HEK293T (cell line): ENCODE measurements around the gene HAPLN2.

Source experiments
- CTCF ChIA-PET: fragments of 350-600 bp; formaldehyde crosslinking; extraction: SDS; loops from one replicate; lab custom pipeline; 2021; ENCODE audit warnings: antibody characterized with exemption, inconsistent platforms; lab: Yijun Ruan, JAX
- POLR2A ChIA-PET: fragments of 350-600 bp; formaldehyde crosslinking; extraction: SDS; loops from one replicate; lab custom pipeline; 2020; ENCODE audit warnings: antibody characterized with exemption, inconsistent platforms; lab: Yijun Ruan, JAX
- DNase-seq: peaks from one replicate; pipeline ENCODE4 v3.0.0; 2012; ENCODE audit warnings: mixed read lengths; ENCODE audit errors: extremely low spot score
- BHLHE40 ChIP-seq: fragments of 450-650 bp; IDR thresholded peaks from 2 replicates; pipeline ENCODE4 v1.6.1; 2016; ENCODE audit warnings: mild to moderate bottlenecking, moderate library complexity, borderline replicate concordance
- CTBP1 ChIP-seq: fragments of 450-650 bp; IDR thresholded peaks from 2 replicates; pipeline ENCODE4 v1.6.1; 2016; ENCODE audit warnings: borderline replicate concordance
- ELF4 ChIP-seq: fragments of 450-650 bp; IDR thresholded peaks from 2 replicates; pipeline ENCODE4 v1.6.1; 2017; ENCODE audit warnings: antibody characterized with exemption
- FOXA1 ChIP-seq: fragments of 450-650 bp; IDR thresholded peaks from 2 replicates; pipeline ENCODE4 v1.6.1; 2016; ENCODE audit warnings: mild to moderate bottlenecking
- FOXK2 ChIP-seq: fragments of 450-650 bp; IDR thresholded peaks from 2 replicates; pipeline ENCODE4 v1.6.1; 2016; ENCODE audit warnings: mild to moderate bottlenecking
- FOXM1 ChIP-seq: fragments of 450-650 bp; IDR thresholded peaks from 2 replicates; pipeline ENCODE4 v1.6.1; 2017; ENCODE audit warnings: mild to moderate bottlenecking, borderline replicate concordance
- HDGF ChIP-seq: fragments of 450-650 bp; IDR thresholded peaks from 2 replicates; pipeline ENCODE4 v1.6.1; 2017; ENCODE audit warnings: antibody characterized with exemption, borderline replicate concordance
- L3MBTL2 ChIP-seq: fragments of 450-650 bp; conservative IDR thresholded peaks from 2 replicates; pipeline ENCODE4 v1.6.1; 2016; ENCODE audit warnings: mild to moderate bottlenecking
- LEF1 ChIP-seq: fragments of 450-650 bp; IDR thresholded peaks from 2 replicates; pipeline ENCODE4 v1.6.1; 2017; ENCODE audit warnings: mild to moderate bottlenecking, borderline replicate concordance
- NFRKB ChIP-seq: fragments of 450-650 bp; IDR thresholded peaks from 2 replicates; pipeline ENCODE4 v1.6.1; 2016; ENCODE audit warnings: mild to moderate bottlenecking, moderate library complexity
- PKNOX1 ChIP-seq: fragments of 450-650 bp; IDR thresholded peaks from 2 replicates; pipeline ENCODE4 v1.6.1; 2016
- SP1 ChIP-seq: fragments of 450-650 bp; IDR thresholded peaks from 2 replicates; pipeline ENCODE4 v1.6.1; 2017
- SUZ12 ChIP-seq: fragments of 450-650 bp; IDR thresholded peaks from 2 replicates; pipeline ENCODE4 v1.6.1; 2016; ENCODE audit warnings: mild to moderate bottlenecking
- TARDBP ChIP-seq: fragments of 450-650 bp; IDR thresholded peaks from 2 replicates; pipeline ENCODE4 v1.6.1; 2016
- ZNF384 ChIP-seq: fragments of 450-650 bp; IDR thresholded peaks from 2 replicates; pipeline ENCODE4 v1.6.1; 2016

HAPLN2 gene

GRCh38 chr1:156594190-156594589 is 25.0 kb upstream of the HAPLN2 start:
- DNase-seq: no peak
- ChIA-PET CTCF (interaction anchor here (1.1 to 1.7 kb wide), 3 partner anchors 8 to 30 kb away, joined by 5 to 8 read pairs (median 5); no protein-coding TSS in a partner anchor), POLR2A (interaction anchor here (0.5 to 4.3 kb wide), 10 partner anchors 10 to 137 kb away, joined by 3 to 33 read pairs (median 3); partner anchors contain the start of gene HAPLN2)
- TF ChIP-seq FOXK2 (no peak), TARDBP (no peak), ZNF384 (no peak)

- CTCF ChIA-PET: interaction anchor here (1.5 kb wide), 1 partner anchor 13 kb away, joined by 8 read pairs; no protein-coding TSS in a partner anchor
- DNase-seq: no peak
- TF ChIP-seq PKNOX1: no peak
- no peak for TF ChIP-seq TARDBP
- no peak for TF ChIP-seq FOXA1
- no peak for TF ChIP-seq L3MBTL2
- TF ChIP-seq ELF4: no peak
- TF ChIP-seq CTBP1: no peak
- no peak for TF ChIP-seq SUZ12
- no peak for TF ChIP-seq LEF1
- no peak for TF ChIP-seq FOXM1
- POLR2A ChIA-PET: interaction anchor here (0.8 to 4.3 kb wide), 4 partner anchors 12 to 138 kb away, joined by 3 to 33 read pairs (median 4); partner anchors contain the start of gene HAPLN2
Observed at GRCh38 chr1:156595016-156595415, 24.2 kb upstream of the HAPLN2 start.

- no peak for DNase-seq
- ChIA-PET POLR2A (interaction anchor here (0.8 to 1.7 kb wide), 3 partner anchors 9 to 139 kb away, joined by 3 to 7 read pairs (median 3); partner anchors contain the start of gene BCAN), CTCF (interaction anchor here (0.5 to 0.9 kb wide), 2 partner anchors 12 to 16 kb away, joined by 3 to 4 read pairs; no protein-coding TSS in a partner anchor)
- no peak for TF ChIP-seq SP1
Observed at GRCh38 chr1:156596426-156596825, 22.8 kb upstream of the HAPLN2 start.

- CTCF ChIA-PET: interaction anchor here (0.6 to 0.8 kb wide), 2 partner anchors 10 to 152 kb away, joined by 3 read pairs; no protein-coding TSS in a partner anchor
- POLR2A ChIA-PET: no interaction called here
- TF ChIP-seq PKNOX1: no peak
- no peak for TF ChIP-seq FOXK2
- no peak for TF ChIP-seq SUZ12
- TF ChIP-seq ELF4: no peak
- TF ChIP-seq NFRKB: no peak
- TF ChIP-seq LEF1: no peak
- no peak for TF ChIP-seq TARDBP
- no peak for TF ChIP-seq CTBP1
- TF ChIP-seq HDGF: no peak
- DNase-seq: no peak
Observed at GRCh38 chr1:156598125-156598524, 21.1 kb upstream of the HAPLN2 start.

GRCh38 chr1:156598731-156599432 is 20.3 kb upstream of the HAPLN2 start:
- ChIA-PET POLR2A (interaction anchor here (4.9 kb wide), 1 partner anchor 7 kb away, joined by 57 read pairs; the partner anchor contains the start of gene NAXE), CTCF (interaction anchor here (0.6 to 0.8 kb wide), 4 partner anchors 8 to 153 kb away, joined by 3 read pairs; no protein-coding TSS in a partner anchor)
- no peak for TF ChIP-seq BHLHE40
- TF ChIP-seq SUZ12: no peak
- no peak for TF ChIP-seq HDGF
- TF ChIP-seq FOXA1: no peak
- no peak for TF ChIP-seq LEF1
- no peak for TF ChIP-seq NFRKB

GRCh38 chr1:156599811-156600210 is 19.4 kb upstream of the HAPLN2 start:
- DNase-seq: no peak
- POLR2A ChIA-PET: interaction anchor here (1.0 to 4.9 kb wide), 3 partner anchors 8 to 143 kb away, joined by 4 to 57 read pairs (median 4); partner anchors contain the start of gene NAXE
- no peak for TF ChIP-seq FOXK2
- TF ChIP-seq CTBP1: no peak
- 0 out of 2 replicates have a peak, but pooled peaks have one; percentile 42 for TF ChIP-seq PKNOX1
- TF ChIP-seq ZNF384: peak; percentile 89
- CTCF ChIA-PET: interaction anchor here (0.7 to 2.3 kb wide), 3 partner anchors 8 kb away, joined by 3 to 7 read pairs (median 3); partner anchors contain the start of gene NAXE

More at GRCh38 chr1:156598731-156599432, 20.3 kb upstream of the HAPLN2 start:
- DNase-seq: no peak

- no peak for TF ChIP-seq SP1
- ChIA-PET POLR2A (interaction anchor here (1.0 to 4.9 kb wide), 4 partner anchors 9 to 144 kb away, joined by 3 to 57 read pairs (median 4); partner anchors contain the start of genes NAXE and TTC24), CTCF (interaction anchor here (0.7 to 2.3 kb wide), 2 partner anchors 9 to 126 kb away, joined by 3 to 7 read pairs; partner anchors contain the start of gene NAXE)
Observed at GRCh38 chr1:156600733-156601121, 18.5 kb upstream of the HAPLN2 start.

More at GRCh38 chr1:156600733-156601121, 18.5 kb upstream of the HAPLN2 start:
- no peak for DNase-seq
